RWPE1 (cell line): ENCODE data around the gene GCC1.

ENCODE experiments used
- CTCF ChIA-PET: fragments of 350-600 bp; sonication (Branson Sonifier 250); formaldehyde crosslinking; extraction: SDS; loops from one replicate; lab custom pipeline; 2021; lab: Yijun Ruan, JAX
- POLR2A ChIA-PET: fragments of 400-600 bp; formaldehyde crosslinking; extraction: SDS; loops from one replicate; lab custom pipeline; 2020; ENCODE audit warnings: antibody characterized with exemption; ENCODE audit not compliant: low non-redundant PET; lab: Yijun Ruan, JAX
- DNase-seq: peaks from one replicate; pipeline ENCODE4 v3.0.0; 2012; ENCODE audit warnings: low spot score
- H3K27ac ChIP-seq: fragments of 450-650 bp; 2 replicates; pipeline ENCODE4 v1.5.1; 2017
- TF ChIP-seq, protein P1 (sequence below): fragments of 450-650 bp; conservative IDR thresholded peaks from 2 replicates; pipeline ENCODE4 v1.5.1; 2017; ENCODE audit warnings: low read depth, mild to moderate bottlenecking

The GCC1 gene

DNA sequence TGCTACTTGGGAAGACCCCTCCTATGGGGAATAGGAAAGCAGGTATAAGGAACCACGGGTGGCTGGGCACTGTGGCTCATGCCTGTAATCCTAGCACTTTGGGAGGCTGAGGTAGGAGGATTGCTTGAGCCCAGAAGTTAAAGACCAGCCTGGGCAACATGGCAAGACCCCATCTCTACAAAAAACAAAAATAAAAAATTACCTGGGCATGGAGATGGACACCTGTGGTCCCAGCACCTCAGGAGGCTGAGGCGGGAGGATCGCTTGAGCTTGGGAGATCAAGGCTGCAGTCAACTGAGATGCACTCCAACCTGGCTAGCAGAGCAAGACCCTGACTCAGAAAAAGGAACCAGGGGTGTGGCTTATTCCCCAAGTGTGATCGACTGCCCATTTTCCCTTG, 7.2 kb upstream of the GCC1 start:
- TF ChIP-seq, protein P1, sequence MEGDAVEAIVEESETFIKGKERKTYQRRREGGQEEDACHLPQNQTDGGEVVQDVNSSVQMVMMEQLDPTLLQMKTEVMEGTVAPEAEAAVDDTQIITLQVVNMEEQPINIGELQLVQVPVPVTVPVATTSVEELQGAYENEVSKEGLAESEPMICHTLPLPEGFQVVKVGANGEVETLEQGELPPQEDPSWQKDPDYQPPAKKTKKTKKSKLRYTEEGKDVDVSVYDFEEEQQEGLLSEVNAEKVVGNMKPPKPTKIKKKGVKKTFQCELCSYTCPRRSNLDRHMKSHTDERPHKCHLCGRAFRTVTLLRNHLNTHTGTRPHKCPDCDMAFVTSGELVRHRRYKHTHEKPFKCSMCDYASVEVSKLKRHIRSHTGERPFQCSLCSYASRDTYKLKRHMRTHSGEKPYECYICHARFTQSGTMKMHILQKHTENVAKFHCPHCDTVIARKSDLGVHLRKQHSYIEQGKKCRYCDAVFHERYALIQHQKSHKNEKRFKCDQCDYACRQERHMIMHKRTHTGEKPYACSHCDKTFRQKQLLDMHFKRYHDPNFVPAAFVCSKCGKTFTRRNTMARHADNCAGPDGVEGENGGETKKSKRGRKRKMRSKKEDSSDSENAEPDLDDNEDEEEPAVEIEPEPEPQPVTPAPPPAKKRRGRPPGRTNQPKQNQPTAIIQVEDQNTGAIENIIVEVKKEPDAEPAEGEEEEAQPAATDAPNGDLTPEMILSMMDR = no peak
- DNase-seq = no peak
- H3K27ac ChIP-seq = no peak overlapping the region
- ChIA-PET CTCF (no interaction called here), POLR2A (no interaction called here)

DNA sequence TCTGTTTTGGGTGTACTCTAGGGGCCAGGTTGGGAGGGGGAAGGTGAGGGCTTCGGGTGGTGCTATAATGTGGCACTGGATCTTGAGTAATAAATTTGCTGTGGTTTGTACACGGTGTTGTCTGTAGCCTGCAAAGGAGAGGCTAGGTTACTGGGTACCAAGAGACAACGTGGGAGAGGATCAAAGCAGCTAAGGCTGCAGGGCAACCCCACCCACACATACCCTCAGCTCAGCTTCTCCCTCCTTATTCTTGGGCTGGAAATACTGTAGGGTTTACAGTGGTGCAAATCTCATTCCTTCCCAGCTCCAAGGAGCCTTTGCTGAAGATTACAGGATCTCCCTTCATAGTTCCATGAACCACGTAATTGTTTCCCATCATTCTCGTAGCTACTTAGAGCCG, 6.2 kb upstream of the GCC1 start:
- CTCF ChIA-PET = no interaction called here
- POLR2A ChIA-PET = no interaction called here
- no peak overlapping the region for H3K27ac ChIP-seq
- TF ChIP-seq, protein P1 = no peak
- no peak for DNase-seq

DNA sequence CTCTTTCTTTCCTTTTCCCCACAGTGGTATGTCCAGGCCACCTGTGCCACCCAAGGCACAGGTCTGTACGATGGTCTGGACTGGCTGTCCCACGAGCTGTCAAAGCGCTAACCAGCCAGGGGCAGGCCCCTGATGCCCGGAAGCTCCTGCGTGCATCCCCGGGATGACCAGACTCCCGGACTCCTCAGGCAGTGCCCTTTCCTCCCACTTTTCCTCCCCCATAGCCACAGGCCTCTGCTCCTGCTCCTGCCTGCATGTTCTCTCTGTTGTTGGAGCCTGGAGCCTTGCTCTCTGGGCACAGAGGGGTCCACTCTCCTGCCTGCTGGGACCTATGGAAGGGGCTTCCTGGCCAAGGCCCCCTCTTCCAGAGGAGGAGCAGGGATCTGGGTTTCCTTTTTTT, 5.8 kb upstream of the GCC1 start:
- CTCF ChIA-PET = no interaction called here
- H3K27ac ChIP-seq = no peak overlapping the region
- TF ChIP-seq, protein P1 = no peak
- POLR2A ChIA-PET = no interaction called here
- DNase-seq = no peak

DNA sequence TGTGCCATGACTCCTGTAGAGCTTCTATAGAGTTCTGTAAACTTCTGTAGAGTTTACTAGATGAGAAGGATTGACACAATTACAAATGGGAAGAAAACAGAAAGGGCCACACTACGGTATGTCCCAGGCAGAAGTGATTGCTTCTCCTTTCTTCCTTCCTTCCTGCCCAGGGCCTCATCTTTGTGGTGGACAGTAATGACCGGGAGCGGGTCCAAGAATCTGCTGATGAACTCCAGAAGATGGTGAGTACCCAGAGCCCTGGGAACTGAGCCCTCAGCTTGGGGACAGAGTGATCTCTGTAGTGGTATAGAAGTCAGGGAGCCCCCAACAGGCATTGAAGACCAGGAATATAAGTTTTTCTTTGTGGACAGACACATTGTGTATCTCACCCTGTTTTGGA, 4.5 kb upstream of the GCC1 start:
- POLR2A ChIA-PET = interaction anchor here (0.6 kb wide), 1 partner anchor 66 kb away, joined by 4 read pairs; no protein-coding TSS in a partner anchor
- H3K27ac ChIP-seq = no peak overlapping the region
- TF ChIP-seq, protein P1 = no peak
- no peak for DNase-seq
- CTCF ChIA-PET = no interaction called here

DNA sequence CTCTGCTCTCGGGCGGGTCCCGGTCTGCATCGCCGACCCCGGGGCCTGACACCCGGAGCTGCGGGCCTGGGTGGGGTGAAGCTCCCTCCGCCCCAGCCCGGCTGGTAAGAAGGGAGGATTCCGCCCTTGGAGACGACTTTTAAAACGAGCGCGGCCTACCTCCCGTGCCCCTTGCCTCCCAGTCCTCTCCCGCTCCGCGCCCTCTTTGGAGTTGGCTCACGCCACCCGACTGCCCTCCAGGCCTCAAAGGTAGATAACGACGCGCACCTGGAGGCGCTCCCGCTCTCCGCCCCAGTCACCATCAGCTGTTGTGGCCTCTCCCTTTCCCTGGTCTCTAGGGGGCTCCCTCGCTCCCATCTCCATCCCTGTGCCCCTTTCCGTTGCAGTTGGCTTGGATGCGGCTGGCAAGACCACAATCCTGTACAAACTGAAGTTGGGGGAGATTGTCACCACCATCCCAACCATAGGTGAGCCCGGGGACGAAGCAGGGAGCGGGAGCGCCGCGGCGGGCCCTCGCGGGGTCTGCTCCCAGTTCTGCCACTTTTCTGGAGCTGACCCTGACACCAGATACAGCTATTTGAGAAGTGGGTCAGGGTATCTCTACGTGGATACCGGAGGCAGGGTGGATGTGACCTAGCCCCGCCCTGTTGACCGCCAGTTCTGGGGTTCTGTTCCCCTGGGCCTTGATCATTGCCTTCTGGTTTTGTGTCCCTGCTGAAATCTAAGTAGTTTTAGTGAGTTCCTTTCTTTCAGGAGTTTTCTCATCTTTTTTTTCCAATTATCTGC, 3.5 kb upstream of the GCC1 start:
- ChIA-PET CTCF (interaction anchor here (0.5 to 1.6 kb wide), 4 partner anchors 11 to 864 kb away, joined by 3 to 5 read pairs (median 3); no protein-coding TSS in a partner anchor), POLR2A (interaction anchor here (0.6 kb wide), 2 partner anchors 67 to 70 kb away, joined by 3 to 4 read pairs; no protein-coding TSS in a partner anchor)
- peak overlapping the region; percentile 72 for H3K27ac ChIP-seq
- TF ChIP-seq, protein P1 = peak; percentile 79
- DNase-seq = peak; percentile 53

DNA sequence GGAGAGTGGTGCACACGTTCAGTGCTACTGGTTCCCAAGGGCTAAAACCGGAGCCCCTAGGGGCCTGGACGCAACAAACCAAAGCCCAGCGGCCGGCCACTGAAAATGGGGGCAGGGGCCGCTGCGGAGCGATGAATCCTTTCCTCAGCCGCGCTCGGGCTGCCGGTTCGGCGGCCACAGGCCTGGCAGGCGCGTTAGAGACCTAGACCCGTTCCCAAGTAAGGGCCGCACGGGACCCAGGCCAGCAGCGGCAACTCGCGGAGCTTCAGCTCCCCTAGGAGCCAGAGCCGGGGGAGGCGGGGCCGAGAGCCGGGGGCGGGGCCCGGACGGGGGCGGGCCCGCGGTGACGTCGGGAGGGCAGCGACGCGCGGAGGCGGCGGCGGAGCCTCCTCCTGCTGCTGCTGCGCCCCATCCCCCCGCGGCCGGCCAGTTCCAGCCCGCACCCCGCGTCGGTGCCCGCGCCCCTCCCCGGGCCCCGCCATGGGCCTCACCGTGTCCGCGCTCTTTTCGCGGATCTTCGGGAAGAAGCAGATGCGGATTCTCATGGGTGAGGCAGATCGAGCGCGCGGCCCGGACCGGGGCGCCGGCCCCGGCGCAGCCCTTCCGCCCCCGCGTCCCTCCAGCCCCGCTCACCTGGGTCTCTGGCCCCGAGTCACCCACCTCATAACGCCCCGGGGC, 2.8 kb upstream of the GCC1 start, which contains the start of gene ARF5:
Gene ARF5 (plus strand): TSS at position 393 of the 678 bp plus-strand sequence. CDS start 88 bp downstream, at position 481.
- H3K27ac ChIP-seq = peak within 1 kb of the TSS; percentile 72
- CTCF ChIA-PET = interaction anchor here (0.5 to 1.6 kb wide), 4 partner anchors 10 to 865 kb away, joined by 3 to 5 read pairs (median 3); no protein-coding TSS in a partner anchor
- TF ChIP-seq, protein P1 = no peak
- POLR2A ChIA-PET = interaction anchor here (0.6 kb wide), 1 partner anchor 71 kb away, joined by 3 read pairs; no protein-coding TSS in a partner anchor
- peak; percentile 89 for DNase-seq
